Left forelimb (tissue), 1 donor: Measurements from ENCODE around the gene ATP13A3.

ENCODE experiments used
- DNase-seq: peaks from one replicate; pipeline ENCODE4 v3.0.0-alpha.2; 2018; ENCODE audit warnings: low spot score

ATP13A3 gene

GRCh38 chr3:194439881-194440550, 46.8 kb downstream of the ATP13A3 start:
- DNase-seq: no peak

GRCh38 chr3:194434503-194434902, 52.3 kb downstream of the ATP13A3 start:
- DNase-seq: no peak

GRCh38 chr3:194431554-194431953, 55.2 kb downstream of the ATP13A3 start:
- no peak for DNase-seq

GRCh38 chr3:194425399-194425798, 61.4 kb downstream of the ATP13A3 start:
- DNase-seq: no peak

DNA sequence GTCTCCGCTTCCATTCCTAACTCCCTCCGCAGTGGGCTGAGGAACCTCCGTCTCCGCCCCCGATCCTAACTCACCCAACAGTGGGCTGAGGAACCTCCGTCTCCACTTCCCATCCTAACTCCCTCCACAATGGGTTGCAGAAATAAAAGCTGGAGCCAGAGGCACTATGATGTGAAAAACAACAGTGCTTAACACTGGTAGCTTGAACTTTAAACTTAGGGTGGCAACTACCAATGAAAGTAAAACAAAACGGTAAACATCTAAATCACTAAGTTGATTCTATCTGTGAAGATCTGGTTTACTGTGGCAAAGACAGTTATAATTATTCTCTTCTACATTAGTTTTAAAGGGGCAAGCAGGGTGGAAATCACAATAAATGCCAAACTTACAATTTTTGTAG, 61.8 kb downstream of the ATP13A3 start:
- no peak for DNase-seq

GRCh38 chr3:194424373-194424772, 62.4 kb downstream of the ATP13A3 start:
- DNase-seq: no peak

- DNase-seq: no peak
Measured at GRCh38 chr3:194423317-194423716, 63.5 kb downstream of the ATP13A3 start.

GRCh38 chr3:194422188-194422587, 64.6 kb downstream of the ATP13A3 start:
- no peak for DNase-seq

GRCh38 chr3:194418671-194419070, 68.1 kb downstream of the ATP13A3 start:
- DNase-seq: no peak

DNA sequence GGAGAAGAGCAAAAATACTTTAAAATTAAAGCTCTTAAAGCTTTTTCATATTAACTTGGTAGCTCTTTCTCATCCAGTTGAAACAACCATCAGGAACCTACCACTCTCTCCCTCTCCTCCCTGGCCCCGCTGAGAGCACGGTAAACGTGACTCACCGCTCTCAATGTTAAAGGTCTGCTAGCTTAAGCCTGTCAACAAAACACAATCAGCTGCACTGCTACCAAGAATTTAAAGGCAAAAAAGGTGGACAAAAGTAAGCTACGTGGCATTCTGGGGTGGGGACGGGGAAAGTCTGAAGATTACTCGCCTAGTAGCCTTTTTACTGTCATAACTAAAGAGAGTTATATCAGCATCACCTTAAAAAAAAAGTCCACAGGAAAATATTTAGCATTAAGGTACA, 79.4 kb downstream of the ATP13A3 start:
- no peak for DNase-seq

GRCh38 chr3:194405766-194406165, 81.0 kb downstream of the ATP13A3 start:
- no peak for DNase-seq

DNA sequence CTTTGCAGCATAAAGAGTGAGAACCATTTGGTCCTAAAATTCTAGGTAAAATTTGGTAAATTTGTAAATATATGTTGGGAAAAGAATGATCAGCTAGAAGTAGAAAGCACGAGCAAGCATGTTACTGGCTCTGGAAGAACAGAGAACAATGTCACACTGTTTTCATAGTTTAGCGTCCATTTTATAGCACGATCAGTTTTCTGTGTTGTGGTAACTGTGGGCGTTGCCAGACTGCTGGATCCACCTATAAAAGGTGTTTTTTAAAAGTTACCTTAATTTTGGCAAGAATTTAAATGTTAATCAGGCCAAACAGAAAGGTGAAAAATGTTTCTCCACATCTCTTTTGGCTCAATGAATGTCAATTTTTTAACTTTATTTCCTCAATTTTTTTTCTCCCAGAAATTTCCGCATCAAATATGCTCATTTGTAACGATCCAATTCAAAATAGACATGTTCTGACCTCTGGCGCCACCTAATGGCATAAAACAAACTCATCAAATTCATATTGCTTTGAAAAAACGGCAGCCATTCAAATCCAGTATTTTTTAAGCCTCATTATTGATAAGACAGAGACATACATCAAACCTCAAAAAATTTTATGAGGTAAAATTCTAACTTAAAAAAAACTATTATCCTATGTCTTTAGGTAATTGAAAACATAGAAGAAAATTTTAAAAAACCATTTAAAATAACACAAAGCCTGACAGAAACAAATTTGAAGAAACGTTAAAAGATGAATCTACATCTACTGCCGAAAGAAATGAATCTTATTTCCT, 82.2 kb downstream of the ATP13A3 start:
- no peak for DNase-seq

DNA sequence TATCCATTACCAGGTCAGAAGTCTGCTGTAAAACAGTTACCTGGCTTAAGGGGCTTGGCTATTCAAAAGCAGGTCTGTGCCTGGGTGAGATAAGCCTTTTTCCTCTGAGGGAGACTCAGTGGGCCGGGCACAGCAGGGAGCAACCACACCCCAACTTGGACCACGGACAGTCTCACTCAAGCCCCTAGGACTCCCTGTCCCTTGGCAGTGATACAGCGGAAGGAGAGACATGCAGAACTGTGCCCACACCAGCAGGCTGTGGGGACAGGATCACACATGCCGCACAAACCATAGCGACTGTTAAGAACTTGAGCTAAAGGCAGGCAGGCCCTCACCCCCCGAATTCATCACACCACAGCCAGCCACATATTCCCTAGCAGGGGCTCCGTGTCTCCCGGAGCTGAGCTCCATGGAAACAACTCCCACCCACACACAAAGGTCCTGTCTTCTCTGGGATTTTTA, 84.9 kb downstream of the ATP13A3 start:
- DNase-seq: no peak

DNA sequence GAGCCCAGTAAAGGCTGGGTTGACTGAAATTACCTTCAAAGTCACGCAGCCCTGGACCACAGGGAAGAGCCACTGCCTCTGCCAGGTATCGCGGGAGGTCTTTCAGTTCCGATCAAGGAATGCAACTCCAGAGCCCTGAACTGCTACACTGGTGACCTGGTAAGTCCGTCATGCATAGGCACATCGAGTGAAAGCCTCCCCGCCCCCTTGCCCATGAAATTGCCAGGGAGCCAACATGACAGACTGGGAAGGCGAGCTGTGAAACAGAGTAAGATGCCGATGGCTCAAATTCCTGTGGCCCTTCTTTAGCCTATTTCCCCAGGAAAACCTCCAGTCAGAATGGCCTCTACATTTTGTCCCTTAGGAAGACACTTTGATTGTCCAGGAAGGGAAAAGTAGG, 85.5 kb downstream of the ATP13A3 start:
- no peak for DNase-seq

DNA sequence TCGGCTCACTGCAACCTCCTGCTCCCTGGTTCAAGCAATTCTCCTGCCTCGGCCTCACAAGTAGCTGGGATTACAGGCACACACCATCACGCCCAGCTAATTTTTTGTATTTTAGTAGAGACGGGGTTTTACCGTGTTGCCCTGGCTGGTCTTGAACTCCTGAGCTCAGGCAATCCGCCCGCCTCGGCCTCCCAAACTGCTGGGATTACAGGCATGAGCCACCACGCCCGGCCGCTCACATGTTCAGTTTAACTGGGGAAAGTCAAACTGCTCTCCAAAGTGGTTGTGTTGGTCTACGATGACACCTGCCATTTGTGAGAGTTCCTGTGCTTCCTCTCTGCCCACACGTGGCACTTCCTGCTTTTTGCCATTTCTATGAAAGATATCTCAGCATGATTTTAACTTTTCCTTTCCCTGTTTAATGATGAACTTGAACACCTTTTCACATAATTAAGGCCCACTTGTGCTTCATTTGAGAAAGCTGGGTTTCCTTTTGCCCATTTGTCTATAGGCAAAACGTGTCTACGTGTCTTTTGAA, 86.9 kb downstream of the ATP13A3 start:
- no peak for DNase-seq

- DNase-seq: no peak
Measured at GRCh38 chr3:194399166-194399565, 87.6 kb downstream of the ATP13A3 start, which contains the start of gene GP5. TSS of gene GP5 (minus strand) at chr3:194399266. CDS start at chr3:194398282, 984 bp downstream.

DNA sequence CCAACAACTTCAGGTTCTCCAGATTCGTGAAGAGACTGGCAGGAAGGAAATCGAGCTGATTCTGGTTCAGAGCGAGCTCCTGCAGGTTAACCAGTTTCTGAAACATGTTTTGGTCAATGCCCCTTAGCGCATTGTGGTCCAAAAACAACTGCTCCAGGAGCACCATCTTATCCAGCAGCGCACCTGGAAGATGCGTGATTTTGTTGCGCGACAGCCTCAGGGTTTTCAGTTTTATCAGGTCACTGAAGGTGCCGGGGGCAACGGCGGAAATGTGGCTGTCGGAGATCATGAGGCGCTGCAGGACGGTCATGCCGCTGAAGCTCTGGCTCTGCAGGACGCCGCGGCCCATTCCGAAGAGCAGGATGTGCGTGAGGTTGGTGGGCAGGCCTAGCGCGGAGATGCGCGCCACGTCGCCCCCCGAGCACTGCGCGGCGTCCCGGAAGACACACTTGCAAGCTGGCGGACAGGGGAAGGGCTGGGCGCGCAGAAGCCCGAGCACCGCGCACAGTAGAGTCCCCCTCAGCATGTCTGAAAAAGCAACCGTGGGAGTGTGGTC, 89.0 kb downstream of the ATP13A3 start:
- no peak for DNase-seq

DNA sequence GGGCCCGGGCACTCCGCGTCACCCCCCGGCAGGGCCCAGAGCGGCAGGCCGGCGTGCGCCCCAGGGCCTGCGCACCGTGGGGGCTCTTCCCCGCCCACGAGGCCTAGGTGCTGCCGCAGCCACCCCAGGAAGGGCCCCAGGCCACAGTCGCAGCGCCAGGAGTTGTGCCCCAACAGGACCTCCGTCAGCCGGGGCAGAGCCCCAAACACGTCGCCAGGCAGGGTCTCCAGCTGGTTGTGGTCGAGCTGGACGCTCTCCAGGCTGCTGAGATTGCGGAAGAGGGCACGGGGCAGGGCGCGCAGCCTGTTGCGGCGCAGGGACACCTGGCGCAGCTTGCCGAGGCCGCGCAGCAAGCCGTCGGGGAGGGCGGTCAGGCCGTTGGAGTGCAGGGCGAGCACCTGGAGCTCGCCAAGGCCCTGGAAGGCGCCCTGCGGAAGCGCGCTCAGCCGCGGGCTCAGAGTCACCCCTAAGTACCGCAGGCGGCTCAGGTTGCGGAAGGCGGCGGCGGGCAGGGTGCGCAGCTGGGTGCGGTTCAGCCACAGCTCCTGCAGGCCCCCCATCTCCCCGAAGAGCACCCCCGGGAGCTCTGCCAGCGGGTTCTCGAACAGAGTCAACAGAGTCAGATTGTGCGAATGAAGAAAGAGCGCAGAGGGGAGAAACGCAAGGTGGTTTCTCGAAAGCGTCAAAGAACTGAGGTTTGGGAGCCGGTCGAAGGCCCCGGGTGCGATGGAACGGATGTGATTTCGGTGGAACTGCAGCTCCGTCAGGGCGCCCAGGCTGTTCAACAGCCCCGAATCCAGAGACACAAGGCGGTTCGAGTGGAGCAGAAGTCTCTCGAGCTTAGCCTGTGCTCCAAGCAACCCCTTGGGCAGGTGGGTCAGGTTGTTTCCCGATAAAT, 89.7 kb downstream of the ATP13A3 start:
- DNase-seq: no peak

- no peak for DNase-seq
Measured at GRCh38 chr3:194396539-194396858, 90.3 kb downstream of the ATP13A3 start.

DNA sequence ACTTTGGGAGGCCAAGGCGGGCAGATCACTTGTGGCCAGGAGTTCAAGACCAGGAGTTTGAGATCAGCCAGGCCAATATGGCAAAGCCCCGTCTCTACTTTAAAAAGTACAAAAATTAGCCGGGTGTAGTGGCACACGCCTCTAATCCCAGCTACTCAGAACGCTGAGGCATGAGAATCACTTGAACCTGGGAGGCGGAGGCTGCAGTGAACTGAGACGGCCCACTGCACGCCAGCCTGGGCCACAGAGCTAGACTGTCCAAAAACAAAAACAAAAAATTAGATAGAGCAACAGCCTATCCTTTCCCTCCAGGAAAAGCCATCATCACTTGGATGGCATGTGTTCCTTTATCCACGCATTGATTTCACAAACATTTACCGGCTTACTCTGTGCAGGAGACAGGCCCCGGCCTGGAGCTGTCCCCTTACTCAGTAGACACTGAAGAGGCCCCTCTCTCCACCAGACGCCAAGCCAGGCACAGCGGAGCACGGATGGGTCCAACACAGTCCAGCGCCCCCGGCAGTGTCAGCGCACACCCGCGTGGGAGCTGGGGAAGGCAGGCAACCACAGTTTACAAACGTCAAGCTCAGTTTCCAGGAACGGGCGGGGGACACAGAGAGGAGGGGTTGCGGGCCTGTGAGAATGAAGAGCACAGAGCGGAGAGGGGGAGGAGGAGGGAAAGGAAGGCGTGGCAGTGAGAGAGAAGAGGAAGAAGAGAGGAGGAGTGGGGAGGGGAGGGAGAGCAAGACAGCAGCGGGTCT, 90.8 kb downstream of the ATP13A3 start:
- no peak for DNase-seq

DNA sequence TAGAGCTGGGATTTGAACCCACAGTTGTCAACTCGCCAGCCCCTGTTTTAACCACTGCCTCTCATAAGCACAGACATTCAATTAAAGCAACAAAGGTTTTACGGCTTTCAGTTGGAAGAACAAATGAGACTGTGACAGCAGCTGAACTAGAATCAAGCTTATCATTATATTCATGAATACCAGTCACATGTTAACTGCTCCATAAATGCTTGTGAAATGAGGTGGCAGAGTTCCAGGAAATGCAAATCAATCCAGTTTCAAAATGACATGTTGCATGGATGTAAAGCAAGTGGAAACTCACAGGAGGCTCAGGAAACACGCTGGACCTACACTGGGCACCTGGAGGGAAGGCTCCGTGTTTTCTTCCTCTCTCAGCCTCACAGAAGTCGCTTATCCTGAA, 91.6 kb downstream of the ATP13A3 start:
- DNase-seq: no peak
